GM10847 (cell line): ENCODE data around the gene SEC23B.

Experiments
- POLR2A ChIP-seq: IDR thresholded peaks from 2 replicates; pipeline ENCODE4 v1.6.1; 2011; ENCODE audit not compliant: insufficient read length; ENCODE audit errors: extremely low read depth

Gene SEC23B

DNA sequence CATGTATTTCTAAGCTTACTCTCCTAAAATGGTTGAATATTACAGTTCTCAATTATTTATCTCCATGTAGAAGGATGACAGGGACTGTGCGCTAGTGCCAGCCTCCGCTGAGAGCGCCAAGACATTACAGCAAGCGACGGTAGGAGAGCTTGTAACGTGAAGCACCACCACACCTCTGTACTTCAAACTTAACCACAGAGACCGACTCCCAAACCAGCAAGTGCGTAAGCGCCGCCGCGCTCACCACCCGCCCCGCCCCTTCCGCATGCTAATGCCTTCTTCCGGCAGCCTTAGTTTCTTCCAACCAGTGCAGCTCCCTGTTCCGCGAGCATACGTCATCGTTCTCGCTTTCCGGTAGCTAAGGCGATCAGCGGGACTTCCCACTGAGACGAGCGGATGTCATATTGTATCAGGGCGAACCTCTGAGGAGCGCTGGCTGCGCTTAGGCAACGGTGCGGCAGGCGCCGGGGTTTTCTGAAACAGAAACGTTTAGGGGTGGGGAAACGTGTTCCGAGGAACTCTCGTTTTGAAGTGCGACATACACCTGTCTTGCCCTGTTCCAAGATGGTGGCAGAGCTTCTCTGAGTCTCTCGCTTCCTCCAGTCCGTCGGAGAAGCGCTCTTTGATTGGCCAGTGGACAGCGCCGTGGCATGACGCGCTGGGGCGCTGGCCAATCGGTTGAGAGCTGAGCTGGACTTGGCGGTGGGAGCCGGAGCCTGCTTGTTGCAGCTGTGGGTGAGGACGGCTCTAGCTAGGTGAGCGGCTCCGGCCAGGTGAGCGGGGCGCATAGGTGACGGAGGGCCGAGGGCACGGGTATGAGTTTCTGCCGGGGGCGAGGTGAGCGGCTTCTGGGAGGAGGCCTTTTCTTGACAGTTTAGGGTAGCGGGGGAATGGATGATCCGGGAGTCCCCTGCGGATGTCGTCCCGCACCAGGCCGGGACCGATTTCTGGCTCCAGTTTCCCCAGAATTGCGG is at the start of gene SEC23B:
TSS of gene SEC23B (plus strand) at position 723 of the 974 bp plus-strand sequence. CDS start 2,896 bp downstream, outside the sequence.
- peak; percentile 88 for TF ChIP-seq POLR2A

DNA sequence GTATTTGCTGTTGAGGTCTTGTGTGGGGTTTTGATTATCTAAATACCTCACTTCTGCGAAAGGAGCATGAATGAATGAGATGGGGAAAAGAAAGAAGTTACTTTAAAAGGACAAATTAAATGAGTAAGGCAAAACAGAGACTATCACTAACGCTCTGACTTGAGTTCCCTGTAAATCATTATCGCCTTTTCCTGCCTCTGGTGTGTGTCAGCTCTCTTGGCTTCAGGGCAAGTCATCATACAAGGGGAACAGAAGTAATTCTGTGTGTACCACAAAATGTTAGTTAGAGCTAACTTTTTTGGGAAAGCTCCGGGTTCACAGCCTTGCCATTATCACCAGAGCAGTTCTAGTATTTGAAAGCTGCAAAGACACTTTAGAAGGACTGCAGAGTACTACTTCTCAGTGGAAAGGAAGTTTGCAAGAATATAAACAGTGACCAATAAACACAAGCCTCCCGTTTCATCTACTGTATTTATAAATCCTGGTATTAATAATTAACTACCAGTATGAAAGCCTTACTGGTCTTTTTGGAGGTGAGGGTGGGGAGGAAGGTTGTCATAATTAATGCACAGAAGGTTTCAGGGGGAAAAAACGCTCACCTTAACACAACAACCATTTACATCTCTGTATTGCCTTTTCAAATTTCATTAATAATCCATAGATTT is 42.1 kb upstream of the SEC23B start:
- no peak for TF ChIP-seq POLR2A

- no peak for TF ChIP-seq POLR2A
Measured at GRCh38 chr20:18466574-18466893, 41.2 kb upstream of the SEC23B start.

DNA sequence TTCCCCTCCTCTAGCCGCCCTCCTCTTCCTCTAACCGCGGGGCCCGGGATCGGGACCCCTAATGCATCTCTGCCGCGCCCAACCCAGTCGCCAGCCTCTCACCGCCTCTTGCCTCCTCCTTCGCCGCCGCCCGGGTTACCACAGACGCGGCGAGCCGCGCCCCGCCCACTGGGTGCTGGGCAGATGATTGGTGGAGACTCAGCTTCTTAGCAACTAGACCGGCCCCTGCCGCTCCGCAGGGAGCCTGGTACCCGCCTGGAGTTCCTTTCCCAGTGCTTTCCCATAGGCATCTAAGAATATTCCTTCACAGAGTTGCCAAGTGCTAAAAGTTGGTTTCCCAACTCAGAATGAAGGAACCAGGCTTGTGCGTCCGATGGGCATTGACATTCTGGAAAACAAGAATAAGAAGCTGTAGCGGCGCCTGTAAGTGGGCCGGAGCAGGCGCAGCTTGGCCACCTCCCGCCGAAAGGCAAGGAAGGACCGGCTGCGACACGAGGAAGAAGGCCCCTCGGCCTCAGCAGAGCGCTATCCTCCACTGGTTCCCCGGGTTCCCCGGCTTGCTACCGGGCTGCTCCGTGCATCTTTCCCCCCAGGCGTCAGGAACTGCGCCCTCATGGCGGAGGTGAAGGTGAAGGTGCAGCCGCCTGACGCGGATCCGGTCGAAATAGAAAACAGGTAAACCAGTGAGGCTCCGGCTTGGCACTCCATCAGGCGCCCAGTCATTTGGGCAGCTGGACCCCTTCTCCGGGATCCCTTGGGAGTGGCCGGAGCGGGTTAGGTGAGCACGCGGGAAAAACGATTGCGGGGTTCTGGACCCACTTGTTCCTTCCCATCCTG is 40.6 kb upstream of the SEC23B start, which contains the start of the genes DZANK1 and POLR3F:
TSS of gene DZANK1 (minus strand) at position 137 of the 837 bp plus-strand sequence. CDS start 1,672 bp downstream, outside the sequence.
TSS of gene POLR3F (plus strand) at position 497 of the 837 bp plus-strand sequence. CDS start at position 614, 117 bp downstream.
- peak; percentile 42 for TF ChIP-seq POLR2A

GRCh38 chr20:18477218-18477617 is 30.5 kb upstream of the SEC23B start:
- no peak for TF ChIP-seq POLR2A

DNA sequence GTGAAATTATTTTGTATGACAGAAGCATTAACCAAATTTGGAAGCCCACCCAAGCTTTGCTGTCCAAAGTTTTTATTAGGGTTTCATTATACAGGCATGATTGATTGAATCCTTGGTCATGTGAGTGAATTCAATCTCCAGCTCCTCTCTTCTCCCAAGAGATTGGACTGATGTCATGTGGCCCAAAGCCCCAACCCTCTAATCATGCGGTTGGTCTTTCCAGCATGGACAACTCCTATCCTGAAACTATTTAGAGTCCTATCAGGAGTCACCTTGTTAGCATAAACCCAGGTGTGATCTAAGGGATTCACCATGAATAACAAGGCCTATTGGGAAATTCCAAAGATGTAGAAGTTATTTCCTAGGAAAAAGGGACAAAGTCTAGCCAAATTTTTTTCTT is 29.9 kb upstream of the SEC23B start:
- no peak for TF ChIP-seq POLR2A

DNA sequence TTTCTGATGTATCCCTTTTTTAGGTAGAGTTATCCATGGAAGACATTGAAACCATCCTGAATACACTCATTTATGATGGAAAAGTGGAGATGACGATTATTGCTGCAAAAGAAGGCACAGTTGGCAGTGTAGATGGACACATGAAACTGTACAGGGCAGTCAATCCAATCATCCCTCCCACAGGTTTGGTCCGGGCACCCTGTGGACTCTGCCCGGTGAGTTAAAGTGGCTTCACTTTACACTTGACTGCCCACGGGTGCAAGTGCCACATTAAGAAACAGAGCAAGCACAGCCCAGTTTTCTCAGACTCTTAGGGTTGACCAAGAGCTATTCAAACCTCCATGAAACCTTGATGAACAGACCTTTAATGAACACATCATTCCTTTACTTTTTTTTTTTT is 26.1 kb upstream of the SEC23B start:
- TF ChIP-seq POLR2A, result no peak

GRCh38 chr20:18488301-18488700 is 19.4 kb upstream of the SEC23B start:
- no peak for TF ChIP-seq POLR2A

DNA sequence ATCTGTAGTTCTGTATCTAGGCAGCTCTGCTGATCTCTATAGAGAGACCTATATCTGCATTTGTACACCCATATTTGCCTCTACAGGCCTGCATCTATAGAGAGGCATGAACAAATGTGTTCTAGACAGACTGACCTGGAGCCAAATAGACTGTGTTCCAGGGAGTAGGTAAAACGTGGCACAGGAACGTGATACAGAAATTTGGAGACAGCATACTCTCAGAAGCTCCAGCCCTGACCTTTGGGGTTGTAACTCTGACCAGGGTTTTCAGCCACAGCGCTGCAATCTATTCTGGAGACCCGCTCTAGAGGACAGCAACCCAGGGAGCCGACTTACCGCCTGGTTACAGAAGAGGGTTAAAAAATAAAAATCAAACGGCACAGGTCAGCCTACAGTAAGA is 11.7 kb upstream of the SEC23B start:
- no peak for TF ChIP-seq POLR2A

DNA sequence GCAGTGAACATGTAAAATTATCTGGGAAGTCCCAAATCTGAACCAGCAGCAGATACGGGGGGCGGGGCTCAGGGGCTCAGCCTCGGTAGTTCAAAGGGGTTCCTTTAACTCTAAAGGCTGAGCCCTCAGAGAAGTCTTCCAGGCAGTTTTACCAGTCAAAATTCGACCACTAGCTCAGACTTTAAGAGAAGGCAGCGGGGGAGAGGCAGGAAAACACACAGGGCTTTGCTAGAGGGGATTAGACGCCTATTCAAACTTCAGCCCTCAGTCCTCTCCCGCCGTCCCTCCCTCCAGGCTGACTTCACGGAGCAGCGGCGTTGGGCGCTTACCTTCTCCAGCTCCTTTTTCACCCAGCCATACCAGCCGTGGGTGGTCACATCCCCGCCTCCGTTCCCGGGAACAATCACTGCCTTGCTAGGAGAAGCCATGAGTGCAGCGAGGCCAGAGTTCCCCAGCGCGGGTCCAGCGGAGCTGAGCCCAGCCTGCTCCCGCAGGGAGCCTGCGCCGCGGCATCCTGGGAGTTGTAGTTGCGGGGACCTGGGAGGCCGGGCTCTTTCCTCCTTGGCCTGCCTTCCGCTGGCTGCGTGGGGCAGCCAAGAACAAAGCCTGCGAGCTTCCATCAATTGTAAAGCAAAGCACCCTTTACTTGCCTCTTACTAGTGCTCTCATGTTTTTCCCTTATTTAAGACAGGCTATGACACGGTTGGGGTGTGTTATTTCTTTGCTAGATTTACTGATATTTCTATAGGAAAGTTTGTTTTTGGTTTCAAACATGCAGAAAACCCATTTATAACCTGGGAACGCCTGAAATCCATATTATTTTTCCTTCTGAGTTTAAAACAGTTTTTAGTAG is 10.8 kb upstream of the SEC23B start, which contains the start of gene RBBP9:
TSS of gene RBBP9 (minus strand) at position 486 of the 853 bp plus-strand sequence. CDS start at position 428, 58 bp downstream.
- peak; percentile 42 for TF ChIP-seq POLR2A

- no peak for TF ChIP-seq POLR2A
Measured at GRCh38 chr20:18497603-18498002, 10.1 kb upstream of the SEC23B start.

DNA sequence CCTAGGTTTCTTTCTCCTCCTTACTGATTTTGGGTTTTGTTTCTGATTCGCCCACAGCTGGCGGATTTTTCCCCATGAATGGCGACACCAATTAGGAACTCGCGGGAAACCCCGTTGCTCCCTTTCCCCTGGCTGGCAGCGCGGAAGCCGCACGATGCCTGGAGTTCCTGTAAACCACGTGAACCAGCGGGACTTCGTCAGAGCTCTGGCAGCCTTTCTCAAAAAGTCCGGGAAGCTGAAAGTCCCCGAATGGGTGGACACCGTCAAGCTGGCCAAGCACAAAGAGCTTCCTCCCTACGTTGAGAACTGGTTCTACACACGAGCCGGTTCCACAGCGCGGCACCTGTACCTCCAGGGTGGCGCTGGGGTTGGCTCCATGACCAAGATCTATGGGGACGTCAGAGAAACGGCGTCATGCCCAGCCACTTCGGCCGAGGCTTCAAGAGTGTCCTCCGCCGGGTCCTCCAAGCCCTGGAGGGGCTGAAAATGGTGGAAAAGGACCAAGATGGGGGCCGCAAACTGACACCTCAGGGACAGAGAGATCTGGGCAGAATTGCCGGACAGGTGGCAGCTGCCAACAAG is 3.2 kb upstream of the SEC23B start:
- no peak for TF ChIP-seq POLR2A

GRCh38 chr20:18506744-18507143 is 996 bp upstream of the SEC23B start:
- no peak for TF ChIP-seq POLR2A

DNA sequence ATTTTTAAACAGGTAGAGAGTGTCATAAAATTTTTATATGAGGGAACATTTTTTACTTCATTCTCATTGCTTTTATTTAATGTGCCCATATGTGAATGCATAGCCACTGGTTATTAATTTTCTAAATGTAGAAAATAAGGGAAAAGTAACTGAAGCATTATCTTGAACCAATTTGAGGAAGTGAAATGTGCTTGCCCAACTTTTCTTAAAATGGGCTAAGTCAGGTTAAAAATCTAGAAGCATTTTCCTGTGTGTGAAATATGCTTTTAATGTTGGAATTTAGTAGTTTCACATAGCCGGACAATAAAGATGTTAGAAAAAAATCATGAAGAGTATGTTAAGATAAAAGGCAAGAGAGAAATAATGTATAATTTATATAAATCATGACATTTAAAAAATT is 3.8 kb downstream of the SEC23B start:
- TF ChIP-seq POLR2A, result no peak
